Activated T-cell treated with anti-CD3 and anti-CD28 coated beads, Interleukin-2, amount 50 U/mL, for 48 hours (primary cell): ENCODE results near the gene PLBD1.

ENCODE experiments used
- DNase-seq, 2 experiments: peaks; one replicate each; pipeline ENCODE4 v3.0.0-alpha.2; 2020

The PLBD1 gene

GRCh38 chr12:14563046-14563445 is 4.6 kb downstream of the PLBD1 start:
- DNase-seq = no peak

DNA sequence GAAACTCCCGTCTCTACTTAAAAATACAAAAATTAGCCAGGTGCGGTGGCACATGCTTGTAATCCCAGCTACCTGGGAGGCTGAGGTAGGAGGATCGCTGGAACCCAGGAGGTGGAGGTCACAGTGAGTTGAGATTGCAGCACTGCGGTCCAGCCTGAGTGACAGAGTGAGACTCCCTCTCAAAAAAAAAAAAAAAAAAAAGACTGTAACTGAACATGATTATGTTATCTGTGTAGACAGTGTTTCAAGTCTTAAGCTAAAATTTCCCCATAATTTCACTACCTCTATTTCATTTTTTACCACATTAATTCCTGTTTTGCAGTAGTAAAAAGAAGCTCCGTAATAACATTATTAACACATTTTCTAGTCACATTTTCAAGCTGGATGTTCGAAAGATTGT is 5.4 kb downstream of the PLBD1 start:
- DNase-seq = no peak

DNA sequence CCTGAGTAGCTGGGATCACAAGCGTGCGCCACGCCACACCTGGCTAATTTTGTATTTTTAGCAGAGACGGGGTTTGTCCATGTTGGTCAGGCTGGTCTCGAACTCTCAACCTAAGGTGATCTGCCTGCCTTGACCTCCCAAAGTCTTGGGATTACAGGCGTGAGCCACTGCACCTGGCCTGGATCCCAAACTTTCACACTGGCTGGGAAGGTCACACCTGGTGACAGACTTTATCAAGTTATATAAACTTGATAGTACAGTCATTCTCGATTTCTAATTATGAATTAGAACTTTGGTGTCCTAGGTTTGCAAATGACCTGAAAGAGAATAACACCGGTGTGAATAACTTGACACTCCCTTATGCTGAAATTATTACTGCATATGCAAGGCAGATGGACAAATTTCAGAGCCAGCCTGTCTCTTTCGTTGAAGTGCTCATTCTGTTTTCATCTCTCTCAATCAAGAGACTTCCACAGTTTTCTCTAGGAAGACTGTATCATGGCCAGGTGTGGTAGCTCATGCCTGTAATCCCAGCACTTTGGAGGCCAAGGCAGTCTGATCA is 5.9 kb downstream of the PLBD1 start:
- no peak for DNase-seq

- DNase-seq = no peak
Observed at GRCh38 chr12:14560904-14561574, 6.6 kb downstream of the PLBD1 start.

- DNase-seq = no peak
Observed at GRCh38 chr12:14558473-14558959, 9.2 kb downstream of the PLBD1 start.

- DNase-seq = no peak
Observed at GRCh38 chr12:14557966-14558365, 9.7 kb downstream of the PLBD1 start.

- no peak for DNase-seq
Observed at GRCh38 chr12:14554281-14555007, 13.2 kb downstream of the PLBD1 start.

GRCh38 chr12:14548609-14549008 is 19.1 kb downstream of the PLBD1 start:
- no peak for DNase-seq

DNA sequence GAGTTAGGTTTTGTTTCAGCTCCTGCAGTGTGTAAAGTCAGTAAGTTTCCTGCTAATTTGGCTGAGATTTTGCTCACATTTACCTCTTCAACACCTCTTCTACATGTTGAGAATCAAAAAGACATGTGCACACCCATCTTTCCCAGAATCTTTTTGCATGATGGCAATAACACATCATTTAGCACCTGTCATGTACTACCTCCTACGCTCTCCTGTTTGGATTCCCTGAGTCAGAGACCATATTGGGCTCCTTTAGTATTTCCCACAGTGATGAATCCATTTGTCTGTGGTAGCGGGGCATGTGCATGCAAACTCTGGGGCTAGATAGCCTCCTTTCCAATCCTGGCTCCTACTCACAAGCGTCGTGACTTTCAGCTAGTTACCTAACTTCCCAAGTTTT is 20.1 kb downstream of the PLBD1 start:
- DNase-seq = no peak

GRCh38 chr12:14545144-14546124 is 22.2 kb downstream of the PLBD1 start:
- DNase-seq = no peak

DNA sequence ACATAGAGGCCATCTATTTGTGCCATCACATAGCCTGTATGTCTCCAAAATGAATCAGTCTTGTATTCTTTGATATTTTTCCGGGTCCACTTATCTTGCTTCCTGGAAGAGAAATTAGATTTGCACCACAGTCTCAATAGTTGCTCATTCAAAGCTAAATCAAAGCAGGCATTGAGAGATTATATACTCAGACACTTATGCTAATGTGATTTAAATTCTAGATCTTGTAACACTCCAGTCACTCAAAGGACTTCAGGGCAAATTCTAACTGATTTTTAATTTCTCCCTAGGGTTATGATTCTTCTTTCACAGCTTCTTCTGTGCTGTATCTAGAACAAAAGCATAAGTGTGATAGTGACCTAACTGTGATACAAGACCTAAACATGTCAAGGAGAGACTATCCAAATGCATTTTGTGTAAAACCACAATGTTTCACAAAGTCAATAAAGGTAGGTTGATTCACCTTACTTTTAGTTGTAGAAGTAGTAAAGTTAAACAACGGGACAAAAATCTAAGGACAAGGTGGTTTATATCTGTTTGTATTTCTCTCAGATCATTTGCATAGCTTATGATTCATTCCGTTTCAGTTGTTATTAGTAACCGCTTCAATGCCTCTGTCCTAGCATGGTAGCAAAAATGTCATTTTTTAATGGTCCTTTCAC is 26.8 kb downstream of the PLBD1 start:
- DNase-seq = no peak

- no peak for DNase-seq
Observed at GRCh38 chr12:14537088-14537487, 30.6 kb downstream of the PLBD1 start.

GRCh38 chr12:14532152-14532551 is 35.5 kb downstream of the PLBD1 start:
- DNase-seq = no peak

DNA sequence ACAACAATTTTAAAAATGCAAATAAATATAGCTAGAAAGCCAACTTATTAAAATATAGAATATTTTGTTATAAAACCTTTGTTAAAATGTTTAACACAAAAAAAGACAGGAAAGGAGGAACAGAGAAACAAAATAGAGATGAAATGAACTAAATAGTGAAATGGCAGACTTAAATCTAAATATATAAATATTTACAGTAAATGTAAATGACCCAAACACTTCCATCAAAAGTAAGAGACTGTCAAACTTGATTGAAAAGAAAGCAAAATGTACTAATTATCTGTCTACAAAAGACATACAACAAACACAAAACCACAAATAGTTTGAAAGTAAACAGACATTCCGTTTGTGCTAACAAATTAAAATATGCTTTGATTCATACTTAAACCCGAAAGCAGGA is 41.7 kb downstream of the PLBD1 start:
- DNase-seq = no peak

DNA sequence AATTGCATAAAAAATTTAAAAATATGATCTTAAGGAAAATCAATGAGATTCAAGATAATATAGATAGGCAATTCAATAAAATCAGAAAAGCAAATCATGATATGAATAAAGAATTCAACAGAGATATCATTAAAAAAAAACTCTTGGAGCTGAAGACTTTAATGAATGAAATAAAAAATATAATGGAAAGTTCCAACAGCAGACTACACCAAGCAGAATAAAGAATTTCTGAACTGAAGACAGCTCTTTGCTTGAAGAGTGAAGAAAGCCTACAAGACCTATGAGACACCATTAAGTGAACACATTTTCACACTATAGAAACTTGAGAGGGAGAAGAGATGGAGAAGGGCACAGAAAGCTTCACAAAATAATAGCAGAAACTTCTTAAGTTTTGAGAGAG is 45.9 kb downstream of the PLBD1 start:
- no peak for DNase-seq

DNA sequence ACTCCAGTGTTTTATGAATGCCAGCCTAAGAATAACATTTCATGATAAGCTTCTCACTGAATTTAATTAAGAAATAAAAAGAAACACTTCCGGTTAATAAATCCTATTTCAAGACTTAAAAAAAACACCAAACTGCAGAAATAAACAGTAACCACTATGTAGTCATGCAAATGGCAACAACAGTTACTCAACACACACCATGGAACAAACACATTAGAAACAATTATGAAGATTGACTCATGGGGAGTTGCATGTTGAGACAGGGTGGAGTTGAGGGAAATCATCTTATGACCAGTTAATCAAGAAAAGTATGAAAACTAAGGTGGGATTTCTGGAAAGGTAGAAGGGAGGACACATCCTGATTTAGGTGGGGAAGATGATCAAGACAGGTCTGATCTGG is 52.7 kb downstream of the PLBD1 start:
- DNase-seq = no peak

DNA sequence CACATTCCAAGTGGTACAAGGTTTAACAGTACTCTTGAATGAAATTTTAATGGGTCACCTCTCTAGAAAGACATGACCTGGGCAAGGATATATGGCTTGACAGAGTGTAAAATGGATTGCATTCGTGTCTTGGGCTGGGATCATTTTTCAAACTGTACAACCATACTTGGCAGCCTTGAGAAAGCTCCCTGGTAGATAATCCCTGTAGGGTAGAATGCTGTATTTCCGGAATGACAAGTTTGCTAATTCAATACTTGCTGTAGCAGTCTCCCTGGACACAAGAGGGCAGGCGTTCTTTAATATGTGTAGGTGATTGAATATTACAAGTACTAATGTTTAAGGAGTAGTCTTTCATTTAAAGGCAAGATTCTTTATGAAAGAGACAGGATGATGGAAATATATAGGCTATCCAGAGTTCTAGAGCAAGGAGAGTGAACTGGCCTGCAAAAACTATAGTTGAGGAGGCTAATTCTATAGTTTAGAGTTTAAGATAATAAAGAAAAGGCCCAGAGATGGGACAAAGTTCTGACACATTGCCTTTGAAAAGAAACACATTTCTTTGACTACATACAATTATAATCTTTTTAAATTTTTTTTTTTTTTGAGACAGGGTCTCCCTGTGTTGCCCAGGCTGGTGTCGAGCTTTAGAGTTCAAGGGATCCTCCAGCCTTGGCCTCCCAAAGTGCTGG is 53.4 kb downstream of the PLBD1 start:
- no peak for DNase-seq

- no peak for DNase-seq
Observed at GRCh38 chr12:14510574-14510973, 57.1 kb downstream of the PLBD1 start.

- DNase-seq = no peak
Observed at GRCh38 chr12:14505626-14506596, 61.8 kb downstream of the PLBD1 start.

DNA sequence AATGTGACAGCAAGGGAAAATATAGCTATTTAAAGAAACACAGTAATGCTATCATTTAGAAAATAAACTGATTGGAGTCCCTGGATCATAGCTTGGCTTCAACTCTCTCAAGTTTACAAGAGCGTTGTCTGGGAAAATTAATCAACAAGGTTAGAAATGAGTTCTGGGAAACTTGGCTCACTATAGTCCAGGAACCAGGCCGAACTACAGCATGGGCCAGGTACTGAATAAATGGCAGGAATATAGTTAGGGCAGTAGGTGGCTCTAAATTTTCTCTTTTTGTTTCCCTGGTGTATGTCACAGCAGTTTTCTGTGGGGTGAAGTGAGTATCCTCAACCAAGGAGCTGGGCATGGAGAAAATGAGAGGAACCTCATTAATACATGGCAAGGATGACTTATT is 72.4 kb downstream of the PLBD1 start:
- no peak for DNase-seq

GRCh38 chr12:14482886-14483285 is 84.8 kb downstream of the PLBD1 start:
- DNase-seq = no peak
